Motor neuron (in vitro differentiated cells): ENCODE results near the gene ZNF407. TPM values are rescaled to one million over a fixed set of nuclear protein-coding genes. Genes with fewer than 3 reads are reported as not detected.

ENCODE experiments used
- ATAC-seq, 8 experiments: fragments of 200-7000 bp; cut with Tn5 transposase; replicated peaks in 6 of 8; 2 replicates each; pipeline ENCODE4 v1.8.0; 2021; ENCODE audit warnings: mild to moderate bottlenecking in 8 of 8, moderate library complexity in 8 of 8
- H3K27ac ChIP-seq, 2 donors: fragments of 250-450 bp; sonication (Bioruptor Pico); 2 replicates each; pipeline ENCODE4 v1.9.0; 2021; ENCODE audit warnings: antibody characterized with exemption in 2 of 2, mild to moderate bottlenecking in 2 of 2, moderate library complexity in 1 of 2
- H3K4me1 ChIP-seq, 2 donors: fragments of 250-450 bp; sonication (Bioruptor Pico); replicated peaks in 1 of 2; 2 replicates each; pipeline ENCODE4 v1.6.1; 2021; ENCODE audit warnings: antibody characterized with exemption in 2 of 2, mild to moderate bottlenecking in 2 of 2, moderate library complexity in 1 of 2
- H3K4me3 ChIP-seq, 5 donors: fragments of 250-450 bp; sonication (Bioruptor Pico); 2 replicates each; pipeline ENCODE4 v1.9.0; 2021; ENCODE audit warnings: antibody characterized with exemption in 5 of 5, mild to moderate bottlenecking in 5 of 5, moderate library complexity in 4 of 5
- WGBS, 10 experiments: fragments of 450-650 bp; shearing (Covaris generic); methylation state at CpG; one replicate each; pipeline ENCODE4 v1.0.0; 2022; 5-methylcytosine and 5-hydroxymethylcytosine counted together
- in situ Hi-C, 9 experiments: fragments of 400-800 bp; cut with MboI; loops; one replicate each; pipeline ENCODE4 v1.15.0; 2021; ENCODE audit warnings: low sequenced_read_pairs in 9 of 9, low pct_unique_long_range_greater_than_20kb in 2 of 9; ENCODE audit not compliant: unreplicated experiment in 9 of 9
- total RNA-seq, 8 experiments: library from RNA; unstranded; fragments of 300-600 nt; gene quantifications; 2 replicates each; pipeline versions ENCODE4 v1.2.3 to v1.2.4, GENCODE V29; 2022

The ZNF407 gene
- total RNA-seq, 8 experiments from 2014 or later: 7.9 to 23.6 (median 11.6) TPM

DNA sequence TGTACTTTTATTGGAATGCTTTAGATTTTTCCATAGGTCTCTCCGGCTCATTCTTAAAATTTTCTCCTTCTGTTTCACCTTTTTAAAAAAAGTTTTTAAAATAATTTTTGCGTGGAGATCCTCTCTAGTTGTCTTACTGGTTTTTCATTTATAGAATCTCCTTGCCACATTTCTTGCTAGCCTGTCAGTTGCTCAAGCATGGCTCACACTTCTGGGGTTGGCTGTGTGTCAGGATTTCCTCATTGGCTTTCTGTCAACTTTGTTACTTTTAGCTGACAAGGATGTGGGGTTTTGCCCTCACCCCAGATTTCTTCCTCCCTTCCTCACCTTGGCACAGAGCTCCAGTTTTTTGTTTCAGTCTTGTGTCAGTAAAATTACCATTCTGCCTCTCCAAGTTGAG lies 124.6 kb downstream of the ZNF407 start:
- ATAC-seq: no peak
- Histone ChIP-seq H3K27ac (no peak overlapping the region), H3K4me3 (no peak overlapping the region), H3K4me1 (peaks cover 0 to 3% of the 10 kb centered on the region in 2 donors)
- 48 to 100% (median 95%) methylated on average over 2 of the region's 2 CpGs; no CpG with 5 or more reads in 1 of the 10 experiments for WGBS, 10 experiments
- in situ Hi-C loops: no loop called here

DNA sequence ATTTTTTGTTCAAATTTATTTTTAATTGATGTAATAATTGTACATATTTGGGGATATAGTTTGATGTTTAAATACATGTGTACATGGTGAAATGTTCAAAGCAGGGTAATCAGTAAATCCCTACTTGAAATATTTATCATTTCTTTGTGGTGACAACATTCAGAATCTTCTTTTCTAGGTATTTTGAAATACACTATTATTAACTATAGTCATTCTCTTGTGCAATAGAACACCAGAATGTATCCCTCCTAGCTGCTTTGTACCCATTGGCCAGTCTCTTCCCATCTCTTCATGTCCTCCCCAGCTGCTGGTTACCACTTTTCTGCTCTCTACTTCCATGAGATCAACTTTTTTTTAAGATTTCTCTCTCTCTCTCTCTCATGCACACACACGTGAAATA lies 126.5 kb downstream of the ZNF407 start:
- 8 to 100% (median 91%) methylated on average over 1 of the region's 1 CpG; no CpG with 5 or more reads in 2 of the 10 experiments for WGBS, 10 experiments
- Histone ChIP-seq H3K4me1 (no peaks in the 10 kb centered on the region), H3K4me3 (no peak overlapping the region), H3K27ac (no peak overlapping the region)
- ATAC-seq: no peak
- in situ Hi-C loops: no loop called here

DNA sequence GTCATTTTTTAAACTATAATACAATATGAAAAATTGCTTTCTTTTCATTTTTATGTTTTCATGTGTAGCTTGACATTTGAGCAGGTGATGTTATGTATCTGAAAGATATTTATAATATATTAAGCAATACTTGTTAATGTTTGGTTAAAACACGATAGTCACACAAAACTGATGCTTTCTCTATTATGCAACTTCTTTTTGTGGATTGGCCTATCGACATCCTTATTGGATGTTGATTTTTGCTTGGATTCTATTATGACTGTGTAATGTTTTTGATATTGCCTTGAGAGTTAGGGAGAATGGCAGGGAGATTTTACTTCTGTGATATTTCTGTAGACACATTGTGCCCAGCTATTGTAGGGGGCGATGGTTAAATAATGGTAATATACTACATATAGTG lies 128.0 kb downstream of the ZNF407 start:
- H3K27ac ChIP-seq: no peak overlapping the region
- ATAC-seq: no peak
- H3K4me3 ChIP-seq: no peak overlapping the region
- WGBS, 10 experiments: 84 to 100% (median 93%) methylated on average over 1 to 3 of the region's 3 CpGs; no CpG with 5 or more reads in 1 of the 10 experiments
- in situ Hi-C loops: no loop called here
- no peaks in the 10 kb centered on the region for H3K4me1 ChIP-seq

- Histone ChIP-seq H3K4me3 (no peak overlapping the region), H3K4me1 (no peaks in the 10 kb centered on the region), H3K27ac (no peak overlapping the region)
- ATAC-seq: no peak
- in situ Hi-C loops: no loop called here
- WGBS, 10 experiments: 80 to 100% (median 93%) methylated on average over 1 to 5 of the region's 5 CpGs; no CpG with 5 or more reads in 2 of the 10 experiments
Observed at GRCh38 chr18:74728586-74728985, 130.9 kb downstream of the ZNF407 start.

- Histone ChIP-seq H3K4me3 (no peak overlapping the region), H3K4me1 (no peaks in the 10 kb centered on the region), H3K27ac (no peak overlapping the region)
- 20 to 100% (median 88%) methylated on average over 1 to 5 of the region's 5 CpGs; no CpG with 5 or more reads in 1 of the 10 experiments for whole genome bisulfite sequencing, 10 experiments
- ATAC-seq: no peak
- in situ Hi-C loops: no loop called here
Observed at GRCh38 chr18:74731097-74731496, 133.4 kb downstream of the ZNF407 start.

DNA sequence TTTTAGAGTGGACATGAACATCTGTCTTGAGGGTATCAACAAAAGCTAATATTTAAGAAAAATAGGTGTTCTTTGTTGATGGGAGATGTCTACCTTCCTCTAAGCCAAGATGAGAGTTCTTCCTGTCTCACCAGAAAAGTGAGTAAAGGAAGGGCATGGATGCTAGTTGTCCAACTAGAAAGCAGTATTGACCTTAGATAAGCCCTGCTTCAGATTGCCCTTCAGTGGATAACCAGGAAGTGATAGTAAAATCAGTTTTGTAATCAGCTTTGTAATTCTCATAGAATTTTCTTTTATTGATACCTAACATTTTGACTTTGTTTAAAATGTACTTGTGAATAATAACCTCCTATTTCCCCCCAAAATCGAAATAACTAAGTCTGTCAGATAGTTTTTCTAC lies 134.7 kb downstream of the ZNF407 start:
- Histone ChIP-seq H3K4me3 (no peak overlapping the region), H3K27ac (no peak overlapping the region), H3K4me1 (no peaks in the 10 kb centered on the region)
- in situ Hi-C loops: no loop called here
- 67 to 93% (median 85%) methylated on average over 1 of the region's 1 CpG; no CpG with 5 or more reads in 2 of the 10 experiments for WGBS, 10 experiments
- no peak for ATAC-seq

- 43 to 92% (median 82%) methylated on average over 1 to 3 of the region's 3 CpGs; no CpG with 5 or more reads in 2 of the 10 experiments for WGBS, 10 experiments
- no peak overlapping the region for H3K27ac ChIP-seq
- ATAC-seq: peak in 2 of 8 experiments; percentile 54 to 88
- H3K4me1 ChIP-seq: no peaks in the 10 kb centered on the region
- in situ Hi-C loops: no loop called here
- no peak overlapping the region for H3K4me3 ChIP-seq
Observed at GRCh38 chr18:74733598-74733997, 135.9 kb downstream of the ZNF407 start.

- Histone ChIP-seq H3K27ac (no peak overlapping the region), H3K4me1 (no peaks in the 10 kb centered on the region), H3K4me3 (no peak overlapping the region)
- 60 to 100% (median 88%) methylated on average over 2 to 11 of the region's 11 CpGs for WGBS, 10 experiments
- in situ Hi-C loops: no loop called here
- peak in 3 of 8 experiments; percentile 26 to 96 (median 66) for ATAC-seq
Observed at GRCh38 chr18:74734013-74734444, 136.4 kb downstream of the ZNF407 start.

DNA sequence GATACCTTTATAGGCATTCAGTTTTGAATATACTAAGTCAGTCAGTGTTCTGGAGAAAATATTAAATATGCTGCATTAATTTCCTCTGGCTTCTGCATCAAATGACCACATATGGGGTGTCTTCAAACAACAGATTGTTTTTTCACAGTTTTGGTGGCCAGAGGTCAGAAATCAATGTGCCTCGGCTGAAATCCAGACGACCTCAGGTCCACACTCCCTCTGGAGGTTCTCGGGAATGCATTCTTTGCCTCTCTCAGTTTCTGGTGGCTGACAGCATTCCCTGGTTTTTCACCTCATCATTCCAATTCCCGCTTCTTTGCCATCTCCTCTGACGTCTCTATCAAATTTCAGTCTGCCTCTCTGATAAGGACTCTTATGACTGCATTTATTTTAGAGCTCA lies 142.3 kb downstream of the ZNF407 start:
- in situ Hi-C loops: no loop called here
- Histone ChIP-seq H3K4me3 (no peak overlapping the region), H3K27ac (no peak overlapping the region), H3K4me1 (peaks cover 6 to 10% of the 10 kb centered on the region in 2 donors)
- no peak for ATAC-seq
- WGBS, 10 experiments: 20 to 94% (median 73%) methylated on average over 1 to 5 of the region's 5 CpGs; no CpG with 5 or more reads in 1 of the 10 experiments

- Histone ChIP-seq H3K4me3 (no peak overlapping the region), H3K27ac (no peak overlapping the region), H3K4me1 (peaks cover 6 to 10% of the 10 kb centered on the region in 2 donors)
- ATAC-seq: peak in 5 of 8 experiments; percentile 50 to 76 (median 71)
- WGBS, 10 experiments: 40 to 94% (median 60%) methylated on average over 1 to 5 of the region's 5 CpGs
- in situ Hi-C loops: no loop called here
Observed at GRCh38 chr18:74742573-74743243, 145.0 kb downstream of the ZNF407 start.

DNA sequence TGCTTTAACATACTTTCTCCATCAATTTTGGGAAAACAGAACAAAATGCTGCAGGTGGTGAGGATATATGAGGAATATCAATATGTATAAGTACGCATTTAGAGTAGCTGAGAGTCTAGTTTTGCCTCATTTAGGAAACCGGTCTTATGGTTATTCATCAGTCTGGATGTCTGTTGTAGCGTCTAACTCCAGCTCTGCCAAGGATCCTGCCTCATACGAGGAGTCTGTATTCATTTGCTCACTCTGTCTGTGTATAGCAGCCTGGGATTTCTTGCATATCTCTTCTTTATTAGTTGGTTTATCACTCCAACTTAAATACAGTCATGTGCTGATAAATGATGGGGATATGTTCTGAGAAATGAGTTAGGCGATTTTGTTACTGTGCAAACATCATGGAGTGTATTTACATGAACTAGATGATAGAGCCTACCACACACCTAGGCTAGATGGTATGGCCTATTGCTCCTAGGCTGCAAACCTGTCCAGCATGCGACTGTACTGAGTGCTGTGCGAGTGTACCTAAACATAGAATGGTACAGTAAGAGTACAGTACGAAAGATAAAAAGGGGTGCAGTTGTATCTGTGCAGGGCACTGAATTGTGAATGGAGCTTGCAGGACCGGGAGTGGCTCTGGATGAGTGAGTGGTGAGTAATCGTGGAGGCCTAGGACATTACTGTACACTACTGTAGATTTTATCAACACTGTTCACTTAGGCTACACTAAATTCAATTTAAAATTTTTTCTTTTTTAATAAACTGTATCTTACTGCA lies 148.1 kb downstream of the ZNF407 start:
- 54 to 96% (median 86%) methylated on average over 2 to 9 of the region's 10 CpGs for WGBS, 10 experiments
- Histone ChIP-seq H3K4me3 (no peak overlapping the region), H3K4me1 (peaks cover 6 to 12% of the 10 kb centered on the region in 2 donors), H3K27ac (no peak overlapping the region)
- peak in 5 of 8 experiments; percentile 37 to 100 (median 48) for ATAC-seq
- in situ Hi-C loops: no loop called here

- Histone ChIP-seq H3K27ac (no peak overlapping the region), H3K4me3 (no peak overlapping the region), H3K4me1 (peaks cover 0 to 2% of the 10 kb centered on the region in 2 donors)
- in situ Hi-C loops: no loop called here
- 60 to 100% (median 72%) methylated on average over 1 to 4 of the region's 4 CpGs; no CpG with 5 or more reads in 4 of the 10 experiments for WGBS, 10 experiments
- peak in 1 of 8 experiments; percentile 30 for ATAC-seq
Observed at GRCh38 chr18:74748809-74749208, 151.1 kb downstream of the ZNF407 start.

DNA sequence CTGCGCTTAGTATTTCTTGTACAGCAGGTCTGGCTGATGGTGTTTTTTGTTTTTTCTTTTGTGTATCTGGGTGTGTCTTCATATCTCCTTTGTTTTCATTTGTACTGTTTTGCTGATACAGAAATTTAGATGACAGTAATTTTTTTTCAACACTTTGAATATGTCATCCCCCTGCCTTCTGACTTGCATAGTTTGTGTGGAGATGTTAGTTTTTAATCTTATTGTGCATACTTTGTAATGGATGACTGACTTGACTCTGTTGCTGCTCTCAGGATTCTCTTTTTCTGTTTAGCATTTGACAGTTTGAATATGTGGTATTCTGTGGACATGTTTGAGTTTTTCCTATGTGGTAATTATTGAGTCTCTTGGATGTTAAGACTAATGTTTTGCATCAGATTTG lies 161.3 kb downstream of the ZNF407 start:
- Histone ChIP-seq H3K4me3 (no peak overlapping the region), H3K4me1 (no peaks in the 10 kb centered on the region), H3K27ac (no peak overlapping the region)
- ATAC-seq: peak in 2 of 8 experiments; percentile 56 to 79
- 90 to 100% (median 100%) methylated on average over 1 of the region's 1 CpG; no CpG with 5 or more reads in 4 of the 10 experiments for WGBS, 10 experiments
- in situ Hi-C loops: no loop called here
